Measurements from ENCODE around the gene ATP2A1. TPM values are rescaled to one million over a fixed set of nuclear protein-coding genes. Genes with fewer than 3 reads are reported as not detected.

Gene ATP2A1
- polyA plus RNA-seq, 2 of the 4 experiments (the other 2 are of a cell fraction), result 0.96 to 5.2 TPM

GRCh38 chr16:28874406-28874805, 3.9 kb upstream of the ATP2A1 start:
- ATAC-seq, result no peak
- CTCF ChIA-PET, result interaction anchor here (0.7 to 17.8 kb wide), 15 partner anchors 8 to 89 kb away, joined by 3 to 190 read pairs (median 5); partner anchors contain the start of gene NFATC2IP

GRCh38 chr16:28875134-28876018, 2.9 kb upstream of the ATP2A1 start:
- CTCF ChIA-PET, result interaction anchor here (0.8 to 17.8 kb wide), 15 partner anchors 9 to 98 kb away, joined by 3 to 190 read pairs (median 4); partner anchors contain the start of gene NFATC2IP
- no peaks in the 10 kb centered on the region for H3K9me3 ChIP-seq
- no peak overlapping the region for H3K4me3 ChIP-seq
- WGBS (ENCODE audit: missing lambda C conversion rate), result 74% methylated on average over 12 of the region's 13 CpGs
- H3K4me2 ChIP-seq, result no peak overlapping the region
- ATAC-seq (peak in 1 of 2 experiments; percentile 21; a peak in 2 of 6 replicates), DNase-seq (ENCODE audit: low read depth in 1 of 2, low spot score in 1 of 2) (peak in 1 of 2 experiments; percentile 32), FAIRE-seq (no peak)
- peak overlapping the region in 1 of 2 experiments; percentile 39; a peak in 2 of 6 replicates for H3K27ac ChIP-seq
- POLR2A ChIA-PET, result interaction anchor here (0.6 to 2.6 kb wide), 3 partner anchors 12 to 70 kb away, joined by 3 to 9 read pairs (median 5); partner anchors contain the start of gene SH2B1
- peaks cover 23% of the 10 kb centered on the region; the same call in 2 of the 3 replicates for H3K4me1 ChIP-seq
- peak; percentile 40; the same call in 2 of the 3 replicates for TF ChIP-seq SMC3 (IDR thresholded peaks at IDR 0.05)
- peak; percentile 26 to 29; a peak in 2 of 5 replicates for TF ChIP-seq RAD21 (conservative IDR thresholded peaks at IDR 0.05 in 1 of 2, IDR thresholded peaks at IDR 0.05 in 1 of 2)
- TF ChIP-seq USF2 (IDR thresholded peaks at IDR 0.05), result no peak
- TF ChIP-seq MAX (IDR thresholded peaks at IDR 0.05), result no peak
- TF ChIP-seq MYC (IDR thresholded peaks at IDR 0.05; ENCODE audit: borderline replicate concordance, low read length), result no peak
- no peak for TF ChIP-seq ZC3H11A (IDR thresholded peaks at IDR 0.05)
- TF ChIP-seq CTCF (IDR thresholded peaks at IDR 0.05), result peak; percentile 36; the same call in 2 of the 3 replicates
- TF ChIP-seq ELK1 (IDR thresholded peaks at IDR 0.05; ENCODE audit: low read depth, low read length), result no peak
- TF ChIP-seq FOSL2 (IDR thresholded peaks at IDR 0.05), result no peak
- no peak for TF ChIP-seq FOSL2 (CRISPR knock-in tag; IDR thresholded peaks at IDR 0.05)

More at GRCh38 chr16:28874406-28874805, 3.9 kb upstream of the ATP2A1 start:
- no peak for DNase-seq (ENCODE audit: low read depth in 1 of 2, low spot score in 1 of 2)
- Histone ChIP-seq H3K4me3 (no peak overlapping the region), H3K4me2 (no peak overlapping the region), H3K9me3 (no peaks in the 10 kb centered on the region), H3K4me1 (peaks cover 19% of the 10 kb centered on the region; the same call in 2 of the 3 replicates), H3K27ac (no peak overlapping the region)
- no peak for TF ChIP-seq HEYL (CRISPR knock-in tag; IDR thresholded peaks at IDR 0.05)
- TF ChIP-seq TP53 (CRISPR knock-in tag; IDR thresholded peaks at IDR 0.05), result no peak
- TF ChIP-seq REST (IDR thresholded peaks at IDR 0.05), result no peak
- no peak for TF ChIP-seq POLR2A (IDR thresholded peaks at IDR 0.05; ENCODE audit: low read length)
- no peak for FAIRE-seq
- WGBS (ENCODE audit: missing lambda C conversion rate), result 100% methylated on average over 4 of the region's 6 CpGs
- POLR2A ChIA-PET, result interaction anchor here (2.6 kb wide), 1 partner anchor 11 kb away, joined by 9 read pairs; the partner anchor contains the start of gene SH2B1
